IMR-90 (cell line): ENCODE data around the gene DSCAM. TPM values are rescaled to one million over a fixed set of nuclear protein-coding genes. Genes with fewer than 3 reads are reported as not detected.

Source experiments
- ATAC-seq: fragments of 200-7000 bp; cut with Tn5 transposase; 2 replicates; pipeline ENCODE4 v1.9.1; 2020; ENCODE audit warnings: low read depth, mild to moderate bottlenecking, moderate library complexity
- BruUV-seq: library from RNA; stranded (reverse); fragments of 400-500 nt; replicated peaks from 2 replicates; lab custom pipeline; 2021; lab: Mats Ljungman, UMichigan
- CTCF ChIA-PET: fragments of 300-600 bp; formaldehyde crosslinking; extraction: SDS; loops from one replicate; lab custom pipeline; 2021; ENCODE audit warnings: antibody characterized with exemption; lab: Yijun Ruan, JAX
- POLR2A ChIA-PET: fragments of 300-600 bp; sonication (Branson Sonifier 250); formaldehyde crosslinking; loops from one replicate; lab custom pipeline; 2022; ENCODE audit warnings: antibody characterized with exemption; ENCODE audit not compliant: unreplicated experiment; lab: Charles Lee
- DNase-seq: peaks from one replicate; pipeline ENCODE4 v3.0.0; 2013
- H2AFZ ChIP-seq: replicated peaks from 2 replicates; pipeline ENCODE3; 2013; ENCODE audit warnings: low read length, mild to moderate bottlenecking; ENCODE audit not compliant: poor library complexity
- H2AK5ac ChIP-seq: 2 replicates; pipeline ENCODE4 v1.6.1; 2013; ENCODE audit warnings: low read depth, low read length, inconsistent platforms
- H2AK9ac ChIP-seq: replicated peaks from 2 replicates; pipeline ENCODE3; 2013; ENCODE audit warnings: mild to moderate bottlenecking, low read depth, low read length, moderate library complexity; ENCODE audit not compliant: poor library complexity
- H2BK120ac ChIP-seq: 2 replicates; pipeline ENCODE4 v1.6.1; 2013; ENCODE audit warnings: low read depth, low read length, inconsistent platforms
- H2BK15ac ChIP-seq: 3 replicates; pipeline ENCODE4 v1.6.1; 2013; ENCODE audit warnings: low read depth, low read length, inconsistent platforms
- H2BK20ac ChIP-seq: 2 replicates; pipeline ENCODE4 v1.6.1; 2013; ENCODE audit warnings: low read depth, mild to moderate bottlenecking, inconsistent platforms, low read length, moderate library complexity
- H2BK5ac ChIP-seq: 2 replicates; pipeline ENCODE4 v1.6.1; 2013; ENCODE audit warnings: mild to moderate bottlenecking, low read depth, low read length, inconsistent platforms; ENCODE audit not compliant: poor library complexity, severe bottlenecking
- H3K14ac ChIP-seq: replicated peaks from 2 replicates; pipeline ENCODE4 v1.6.1; 2013; ENCODE audit warnings: low read depth, low read length, inconsistent platforms
- H3K18ac ChIP-seq: 2 replicates; pipeline ENCODE4 v1.6.1; 2013; ENCODE audit warnings: low read depth, low read length, control low read depth
- H3K23ac ChIP-seq: 2 replicates; pipeline ENCODE4 v1.6.1; 2013; ENCODE audit warnings: low read depth, low read length, inconsistent platforms
- H3K27ac ChIP-seq: 2 replicates; pipeline ENCODE4 v1.5.1; 2013; ENCODE audit warnings: mild to moderate bottlenecking, control low read depth, low read length; ENCODE audit not compliant: insufficient read depth
- H3K27me3 ChIP-seq: 2 replicates; pipeline ENCODE4 v1.6.1; 2013; ENCODE audit warnings: low read length; ENCODE audit not compliant: control insufficient read depth, insufficient read depth
- H3K36me3 ChIP-seq: 2 replicates; pipeline ENCODE4 v1.6.1; 2013; ENCODE audit warnings: low read length, mixed read lengths; ENCODE audit not compliant: control insufficient read depth, insufficient read depth
- H3K4ac ChIP-seq: 2 replicates; pipeline ENCODE4 v1.6.1; 2013; ENCODE audit warnings: low read depth, low read length, inconsistent platforms
- H3K4me1 ChIP-seq: 2 replicates; pipeline ENCODE4 v1.6.1; 2013; ENCODE audit warnings: low read length, mixed read lengths; ENCODE audit not compliant: control insufficient read depth, insufficient read depth
- H3K4me2 ChIP-seq: 2 replicates; pipeline ENCODE4 v1.6.1; 2013; ENCODE audit warnings: low read depth, mild to moderate bottlenecking, control low read depth, low read length, moderate library complexity
- H3K4me3 ChIP-seq: 2 replicates; pipeline ENCODE4 v1.5.1; 2013; ENCODE audit warnings: low read depth, mild to moderate bottlenecking, control low read depth, low read length, moderate library complexity; ENCODE audit not compliant: insufficient read depth
- H3K56ac ChIP-seq: 2 replicates; pipeline ENCODE4 v1.6.1; 2013; ENCODE audit warnings: low read length, inconsistent platforms; ENCODE audit not compliant: insufficient read depth; ENCODE audit errors: extremely low read depth
- H3K79me1 ChIP-seq, 2 experiments: 2 replicates each; pipeline ENCODE4 v1.6.1; 2013; ENCODE audit warnings: low read length in 2 of 2, inconsistent platforms in 1 of 2, low read depth in 1 of 2
- H3K9ac ChIP-seq: 2 replicates; pipeline ENCODE4 v1.6.1; 2013; ENCODE audit warnings: low read depth, low read length, control low read depth
- H3K9me1 ChIP-seq: 2 replicates; pipeline ENCODE4 v1.6.1; 2013; ENCODE audit warnings: low read length, inconsistent platforms; ENCODE audit not compliant: insufficient read depth
- H3K9me3 ChIP-seq: 2 replicates; pipeline ENCODE4 v1.6.1; 2013; ENCODE audit warnings: low read length; ENCODE audit not compliant: control insufficient read depth, insufficient read depth
- H4K20me1 ChIP-seq: 2 replicates; pipeline ENCODE4 v1.6.1; 2013; ENCODE audit warnings: low read length, inconsistent platforms; ENCODE audit not compliant: insufficient read depth
- H4K5ac ChIP-seq: 2 replicates; pipeline ENCODE4 v1.6.1; 2013; ENCODE audit warnings: mild to moderate bottlenecking, low read depth, low read length, control low read depth
- H4K8ac ChIP-seq, 2 experiments: 2 replicates each; pipeline ENCODE4 v1.6.1; 2013; ENCODE audit warnings: low read depth in 2 of 2, low read length in 2 of 2, control low read depth in 1 of 2, inconsistent platforms in 1 of 2
- H4K91ac ChIP-seq: 2 replicates; pipeline ENCODE4 v1.6.1; 2013; ENCODE audit warnings: low read depth, low read length, inconsistent platforms; ENCODE audit not compliant: insufficient read depth
- BHLHE40 ChIP-seq: fragments of 150-350 bp; IDR thresholded peaks from 2 replicates; pipeline ENCODE4 v1.6.1; 2016; ENCODE audit warnings: mild to moderate bottlenecking, low read depth, low read length
- CEBPB ChIP-seq: IDR thresholded peaks from 2 replicates; pipeline ENCODE4 v1.6.1; 2012; ENCODE audit warnings: low read depth, low read length, improper control_type of control experiment
- CHD1 ChIP-seq: IDR thresholded peaks from 2 replicates; pipeline ENCODE4 v1.6.1; 2012; ENCODE audit warnings: low read depth, low read length, improper control_type of control experiment
- ELK1 ChIP-seq: fragments of 150-350 bp; IDR thresholded peaks from 2 replicates; pipeline ENCODE4 v1.6.1; 2016; ENCODE audit warnings: low read depth, mild to moderate bottlenecking, low read length, moderate library complexity, borderline replicate concordance
- FOS ChIP-seq: fragments of 150-350 bp; IDR thresholded peaks from 2 replicates; pipeline ENCODE4 v1.6.1; 2016; ENCODE audit warnings: low read depth, low read length
- MAFK ChIP-seq: IDR thresholded peaks from 2 replicates; pipeline ENCODE4 v1.6.1; 2012; ENCODE audit warnings: low read depth, low read length, improper control_type of control experiment
- MAZ ChIP-seq: IDR thresholded peaks from 2 replicates; pipeline ENCODE4 v1.6.1; 2012; ENCODE audit warnings: low read depth, mild to moderate bottlenecking, low read length, improper control_type of control experiment, moderate library complexity, borderline replicate concordance
- MXI1 ChIP-seq: IDR thresholded peaks from 2 replicates; pipeline ENCODE4 v1.6.1; 2012; ENCODE audit warnings: low read depth, mild to moderate bottlenecking, low read length, moderate library complexity, borderline replicate concordance
- NFE2L2 ChIP-seq: fragments of 150-350 bp; IDR thresholded peaks from 2 replicates; pipeline ENCODE4 v1.6.1; 2016; ENCODE audit warnings: low read depth, mild to moderate bottlenecking, low read length
- POLR2A ChIP-seq: IDR thresholded peaks from 2 replicates; pipeline ENCODE4 v1.6.1; 2012; ENCODE audit warnings: mild to moderate bottlenecking, low read depth, low read length
- RAD21 ChIP-seq: IDR thresholded peaks from 2 replicates; pipeline ENCODE4 v1.6.1; 2012; ENCODE audit warnings: low read length, improper control_type of control experiment
- RCOR1 ChIP-seq: IDR thresholded peaks from 2 replicates; pipeline ENCODE4 v1.6.1; 2012; ENCODE audit warnings: mild to moderate bottlenecking, low read length, improper control_type of control experiment; ENCODE audit not compliant: insufficient replicate concordance
- RFX5 ChIP-seq: IDR thresholded peaks from 2 replicates; pipeline ENCODE4 v1.8.0; 2012; ENCODE audit warnings: low read depth, mild to moderate bottlenecking, low read length, moderate library complexity
- SMC3 ChIP-seq: fragments of 150-350 bp; IDR thresholded peaks from 2 replicates; pipeline ENCODE4 v1.6.1; 2016; ENCODE audit warnings: low read depth, mild to moderate bottlenecking, antibody characterized with exemption, low read length, moderate library complexity
- USF2 ChIP-seq: fragments of 150-350 bp; IDR thresholded peaks from 2 replicates; pipeline ENCODE4 v1.6.1; 2017; ENCODE audit warnings: mild to moderate bottlenecking, antibody characterized with exemption, low read length, low read depth
- WGBS, 2 experiments: methylation state at CpG; one replicate each; pipeline versions ENCODE4 v1.1.5 to v1.1.7; 2013; ENCODE audit warnings: missing lambda C conversion rate in 2 of 2; ENCODE audit not compliant: insufficient read length in 1 of 2; ENCODE audit errors: extremely low coverage in 2 of 2; 5-methylcytosine and 5-hydroxymethylcytosine counted together
- dilution Hi-C: fragments of 300-500 bp; cut with HindIII; formaldehyde crosslinking; loops from one replicate; pipeline ENCODE4 v1.14.3; 2018; ENCODE audit warnings: low sequenced_read_pairs; ENCODE audit not compliant: unreplicated experiment
- in situ Hi-C: fragments of 300-500 bp; cut with MboI; formaldehyde crosslinking; loops from 3 replicates; pipeline ENCODE4 v1.14.3; 2019; ENCODE audit warnings: low sequenced_read_pairs, inconsistent platforms, mixed read lengths
- intact Hi-C: fragments of 100-400 bp; cut with micrococcal nuclease; formaldehyde crosslinking; loops from 2 replicates; pipeline ENCODE4 v1.10.0; 2022
- polyA plus RNA-seq, 3 experiments: library from polyadenylated mRNA; depleted of rRNA; stranded (reverse); fragments of >200 nt; gene quantifications; 2 replicates each; pipeline ENCODE4 v1.2.3, GENCODE V29; 2012; ENCODE audit warnings: low replicate concordance in 1 of 3
- total RNA-seq: library from RNA; depleted of rRNA; stranded (reverse); fragments of >200 nt; gene quantifications from 2 replicates; pipeline ENCODE4 v1.2.3, GENCODE V29; 2012
- TF ChIP-seq, protein P1 (sequence below): conservative IDR thresholded peaks from 2 replicates; pipeline ENCODE4 v1.5.1; 2012; ENCODE audit warnings: mild to moderate bottlenecking, low read depth, low read length, improper control_type of control experiment

DSCAM gene
- total and polyA plus RNA-seq, 2 of the 4 experiments (the other 2 are of a cell fraction): under 0.01 to 0.02 TPM

DNA sequence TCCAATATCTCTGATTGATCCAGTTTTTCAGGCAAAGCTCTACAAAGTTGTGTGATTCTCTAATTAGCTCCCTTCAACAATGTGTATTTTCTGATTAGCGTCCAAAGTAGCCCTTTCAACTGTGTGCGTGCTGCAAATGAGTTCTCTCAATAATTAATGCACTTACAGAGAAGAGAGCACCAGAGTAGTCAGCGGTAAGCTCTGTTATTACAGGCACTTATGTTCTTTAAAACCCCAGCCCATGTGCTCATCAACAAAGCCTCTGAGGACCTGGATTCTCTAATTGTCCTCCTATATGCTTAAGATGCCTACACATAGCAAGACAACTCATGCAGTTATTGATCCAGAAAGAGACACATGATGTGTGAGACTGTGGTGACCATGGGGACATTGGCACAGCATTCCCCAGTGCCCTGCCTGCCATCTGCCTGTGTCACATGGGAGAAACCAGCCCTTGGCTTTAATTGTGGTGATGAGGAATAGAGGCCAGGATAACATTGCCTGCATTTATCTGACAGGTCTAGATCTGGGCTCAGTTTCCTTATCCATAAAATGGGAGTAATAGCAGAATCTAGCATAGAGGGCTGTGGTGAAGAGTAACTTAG lies 828.0 kb downstream of the DSCAM start:
- H3K79me1 ChIP-seq: no peaks in the 10 kb centered on the region
- in situ Hi-C loops: no loop called here

More for the DNA sequence above, 828.0 kb downstream of the DSCAM start:
- Histone ChIP-seq H3K9me3 (peaks cover 33% of the 10 kb centered on the region), H2BK20ac (no peak overlapping the region), H3K4me3 (no peak overlapping the region), H3K4ac (no peak overlapping the region), H2AK5ac (no peak overlapping the region), H3K4me1 (no peaks in the 10 kb centered on the region), H4K91ac (no peak overlapping the region), H3K56ac (no peak overlapping the region), H2BK15ac (no peak overlapping the region), H3K18ac (no peak overlapping the region), H4K8ac (no peak overlapping the region), H3K36me3 (no peaks in the 10 kb centered on the region), H2BK120ac (no peak overlapping the region), H4K5ac (no peak overlapping the region), H3K9ac (no peak overlapping the region), H3K27ac (no peak overlapping the region), H3K9me1 (no peaks in the 10 kb centered on the region), H3K27me3 (no peaks in the 10 kb centered on the region), H3K14ac (no peak overlapping the region), H3K23ac (no peak overlapping the region), H2BK5ac (no peak overlapping the region), H2AFZ (no peak overlapping the region), H4K20me1 (no peaks in the 10 kb centered on the region), H3K4me2 (no peak overlapping the region), H2AK9ac (no peak overlapping the region)
- DNase-seq: no peak
- WGBS, 2 experiments: 80% methylated on average over 1 of the region's 3 CpGs; no CpG with 5 or more reads in 1 of the 2 experiments
- TF ChIP-seq MXI1 (no peak), FOS (no peak), NFE2L2 (no peak), BHLHE40 (no peak), POLR2A (no peak), CEBPB (no peak), ELK1 (no peak), MAFK (no peak), MAZ (no peak), USF2 (no peak), RCOR1 (no peak), CHD1 (no peak), SMC3 (no peak), RAD21 (no peak), RFX5 (no peak)
- TF ChIP-seq, protein P1, sequence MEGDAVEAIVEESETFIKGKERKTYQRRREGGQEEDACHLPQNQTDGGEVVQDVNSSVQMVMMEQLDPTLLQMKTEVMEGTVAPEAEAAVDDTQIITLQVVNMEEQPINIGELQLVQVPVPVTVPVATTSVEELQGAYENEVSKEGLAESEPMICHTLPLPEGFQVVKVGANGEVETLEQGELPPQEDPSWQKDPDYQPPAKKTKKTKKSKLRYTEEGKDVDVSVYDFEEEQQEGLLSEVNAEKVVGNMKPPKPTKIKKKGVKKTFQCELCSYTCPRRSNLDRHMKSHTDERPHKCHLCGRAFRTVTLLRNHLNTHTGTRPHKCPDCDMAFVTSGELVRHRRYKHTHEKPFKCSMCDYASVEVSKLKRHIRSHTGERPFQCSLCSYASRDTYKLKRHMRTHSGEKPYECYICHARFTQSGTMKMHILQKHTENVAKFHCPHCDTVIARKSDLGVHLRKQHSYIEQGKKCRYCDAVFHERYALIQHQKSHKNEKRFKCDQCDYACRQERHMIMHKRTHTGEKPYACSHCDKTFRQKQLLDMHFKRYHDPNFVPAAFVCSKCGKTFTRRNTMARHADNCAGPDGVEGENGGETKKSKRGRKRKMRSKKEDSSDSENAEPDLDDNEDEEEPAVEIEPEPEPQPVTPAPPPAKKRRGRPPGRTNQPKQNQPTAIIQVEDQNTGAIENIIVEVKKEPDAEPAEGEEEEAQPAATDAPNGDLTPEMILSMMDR: no peak
- intact Hi-C loops (no loop called here), dilution Hi-C loops (no loop called here)
- no TSS peak for BruUV-seq
- ATAC-seq: no peak
- POLR2A ChIA-PET: no interaction called here
- CTCF ChIA-PET: interaction anchor here (0.5 kb wide), 1 partner anchor 121 kb away, joined by 3 read pairs; no protein-coding TSS in a partner anchor
